Thyroid gland (tissue), 4 donors: Measurements from ENCODE around the gene SP9. TPM values are rescaled to one million over a fixed set of nuclear protein-coding genes. Genes with fewer than 3 reads are reported as not detected.

Experiments
- DNase-seq, 2 donors: peaks; one replicate each; pipeline ENCODE4 v3.0.0-alpha.2; 2019
- H3K27ac ChIP-seq, 3 donors: fragments of 200-600 bp; sonication (generic); 1 replicate in 2 of 3; 2 replicates in 1 of 3; pipeline ENCODE4 v1.5.1; 2016 to 2019; ENCODE audit warnings: mild to moderate bottlenecking in 1 of 3, moderate library complexity in 1 of 3
- H3K27me3 ChIP-seq: fragments of 200-600 bp; sonication (generic); one replicate; pipeline ENCODE4 v1.5.1; 2019
- H3K36me3 ChIP-seq, 2 donors: fragments of 200-600 bp; sonication (generic); one replicate each; pipeline ENCODE4 v1.5.1; 2016 to 2019
- H3K4me1 ChIP-seq, 2 donors: fragments of 200-600 bp; sonication (generic); one replicate each; pipeline ENCODE4 v1.5.1; 2017 to 2019
- H3K4me3 ChIP-seq, 3 donors: fragments of 200-600 bp; sonication (generic); replicated peaks in 1 of 3; 1 replicate in 2 of 3; 2 replicates in 1 of 3; pipeline ENCODE4 v1.5.1; 2016; ENCODE audit warnings: mild to moderate bottlenecking in 1 of 3
- H3K9me3 ChIP-seq: fragments of 200-600 bp; sonication (generic); one replicate; pipeline ENCODE4 v1.5.1; 2017
- CTCF ChIP-seq, 6 experiments: fragments of 200-600 bp in 3 of 6; fragments of 450-650 bp in 3 of 6; sonication (generic) in 3 of 6; IDR thresholded peaks; one replicate each; pipeline ENCODE4 v1.5.1; 2016 to 2019; ENCODE audit warnings: antibody characterized with exemption in 6 of 6, mild to moderate bottlenecking in 2 of 6, inconsistent platforms in 1 of 6, moderate library complexity in 1 of 6
- POLR2A ChIP-seq, 2 donors: fragments of 450-650 bp; IDR thresholded peaks; one replicate each; pipeline ENCODE4 v1.6.1; 2017; ENCODE audit warnings: antibody characterized with exemption in 2 of 2, mild to moderate bottlenecking in 2 of 2, moderate library complexity in 1 of 2
- WGBS, 2 donors: methylation state at CpG; one replicate each; pipeline ENCODE4 v1.1.5; 2017; 5-methylcytosine and 5-hydroxymethylcytosine counted together
- intact Hi-C: fragments of 100-400 bp; cut with DNase I; formaldehyde crosslinking; loops from one replicate; pipeline ENCODE4 v1.15.1; 2023
- total RNA-seq, 4 donors: library from RNA; depleted of rRNA; stranded (reverse); fragments of >200 nt; gene quantifications; one replicate each; pipeline ENCODE4 v1.2.3, GENCODE V29; 2016

SP9 gene
- total RNA-seq, 4 donors from 2014 or later, result not detected

GRCh38 chr2:174341995-174342685, 7.4 kb downstream of the SP9 start:
- Histone ChIP-seq H3K4me3 (no peak overlapping the region), H3K27ac (no peak overlapping the region), H3K27me3 (peaks cover 72% of the 10 kb centered on the region), H3K4me1 (peaks cover 5 to 30% of the 10 kb centered on the region in 2 donors), H3K9me3 (no peaks in the 10 kb centered on the region), H3K36me3 (no peaks in the 10 kb centered on the region)
- TF ChIP-seq POLR2A (IDR thresholded peaks at IDR 0.05) (no peak), CTCF (IDR thresholded peaks at IDR 0.05) (no peak)
- DNase-seq, result peak in 1 of 2 donors; percentile 5
- intact Hi-C loops, result loop anchor here (5.0 to 10.0 kb wide), 2 partner anchors 307 to 940 kb away; no protein-coding TSS in a partner anchor
- WGBS, 2 donors, result 4 to 6% methylated on average over 35 to 43 of the region's 52 CpGs

- H3K4me3 ChIP-seq, result no peak overlapping the region
- 13 to 15% methylated on average over 28 of the region's 29 CpGs for WGBS, 2 donors
- no peak for DNase-seq
Measured at GRCh38 chr2:174342686-174343342, 8.1 kb downstream of the SP9 start.

GRCh38 chr2:174343343-174343622, 8.5 kb downstream of the SP9 start:
- Histone ChIP-seq H3K9me3 (no peaks in the 10 kb centered on the region), H3K4me1 (peaks cover 5 to 24% of the 10 kb centered on the region in 2 donors), H3K27me3 (peaks cover 63% of the 10 kb centered on the region), H3K4me3 (no peak overlapping the region), H3K36me3 (peaks cover 1 to 7% of the 10 kb centered on the region in 2 donors), H3K27ac (no peak overlapping the region)
- no peak for DNase-seq
- intact Hi-C loops, result loop anchor here (5.0 to 10.0 kb wide), 2 partner anchors 308 to 941 kb away; no protein-coding TSS in a partner anchor
- WGBS, 2 donors, result 13 to 14% methylated on average over 6 of the region's 6 CpGs
- TF ChIP-seq CTCF (IDR thresholded peaks at IDR 0.05) (no peak), POLR2A (IDR thresholded peaks at IDR 0.05) (no peak)

More at GRCh38 chr2:174342686-174343342, 8.1 kb downstream of the SP9 start:
- Histone ChIP-seq H3K9me3 (no peaks in the 10 kb centered on the region), H3K4me1 (peaks cover 5 to 24% of the 10 kb centered on the region in 2 donors), H3K27me3 (peaks cover 67% of the 10 kb centered on the region), H3K27ac (no peak overlapping the region), H3K36me3 (peaks cover 0 to 4% of the 10 kb centered on the region in 2 donors)
- no peak for TF ChIP-seq CTCF (IDR thresholded peaks at IDR 0.05)
- no peak for TF ChIP-seq POLR2A (IDR thresholded peaks at IDR 0.05)
- intact Hi-C loops, result loop anchor here (5.0 to 10.0 kb wide), 2 partner anchors 308 to 941 kb away; no protein-coding TSS in a partner anchor

- no peak for DNase-seq
- Histone ChIP-seq H3K4me3 (no peak overlapping the region), H3K27me3 (peaks cover 57% of the 10 kb centered on the region), H3K4me1 (peaks cover 5 to 24% of the 10 kb centered on the region in 2 donors), H3K9me3 (no peaks in the 10 kb centered on the region), H3K27ac (no peak overlapping the region), H3K36me3 (peaks cover 7 to 13% of the 10 kb centered on the region in 2 donors)
- intact Hi-C loops, result loop anchor here (5.0 to 10.0 kb wide), 2 partner anchors 309 to 942 kb away; no protein-coding TSS in a partner anchor
- TF ChIP-seq POLR2A (IDR thresholded peaks at IDR 0.05) (no peak), CTCF (IDR thresholded peaks at IDR 0.05) (no peak)
- 17 to 18% methylated on average over 27 to 40 of the region's 57 CpGs for WGBS, 2 donors
Measured at GRCh38 chr2:174343623-174344455, 9.1 kb downstream of the SP9 start.
